C1 segment of cervical spinal cord (tissue), 14 donors: Measurements from ENCODE around the gene PPP1R27.

Experiments used
- DNase-seq, 14 donors: peaks; one replicate each; lab custom pipeline; 2025; lab: John Stamatoyannopoulos, UW

The PPP1R27 gene

DNA sequence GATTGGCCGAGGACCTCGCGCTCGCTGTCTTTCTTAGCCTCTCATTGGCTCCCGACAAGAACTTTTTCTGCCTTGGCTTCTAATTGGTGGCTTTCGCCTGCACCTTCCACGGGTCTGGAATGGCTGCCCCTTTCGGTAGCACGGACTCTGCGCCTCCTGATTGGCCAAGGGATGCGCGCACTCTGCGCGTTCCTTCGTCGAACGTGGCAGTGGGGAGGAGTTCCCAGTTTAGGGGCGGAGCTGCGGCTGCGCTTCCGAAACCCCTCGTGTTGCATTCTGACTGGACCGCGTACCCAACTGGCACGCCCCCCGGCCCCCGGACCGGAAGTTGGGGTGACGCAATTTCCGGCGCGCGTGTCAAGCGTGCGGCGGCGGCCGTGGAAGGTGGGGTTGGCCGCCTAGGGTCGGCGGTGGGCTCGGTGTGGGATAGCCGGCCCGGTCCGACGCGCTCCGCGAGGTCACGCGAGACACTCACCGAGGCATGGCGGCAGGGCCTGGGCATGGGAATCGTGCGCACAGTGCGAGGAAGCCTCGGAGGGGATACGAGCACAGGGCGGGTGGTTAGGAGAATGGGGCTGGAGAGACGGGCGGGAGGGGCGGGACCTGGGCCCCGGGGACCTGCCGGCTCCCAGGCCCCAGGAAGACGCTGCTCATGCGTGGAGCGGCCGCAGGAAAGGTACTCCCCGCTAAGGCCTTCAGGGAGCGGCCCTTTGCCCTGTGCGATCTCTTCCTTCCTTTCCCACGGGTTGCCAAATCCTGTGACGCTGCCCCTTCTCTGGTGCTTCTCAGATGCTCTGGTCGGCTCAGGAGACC lies 26.1 kb upstream of the PPP1R27 start:
- DNase-seq, result peak; percentile 96 to 100 (median 100)

DNA sequence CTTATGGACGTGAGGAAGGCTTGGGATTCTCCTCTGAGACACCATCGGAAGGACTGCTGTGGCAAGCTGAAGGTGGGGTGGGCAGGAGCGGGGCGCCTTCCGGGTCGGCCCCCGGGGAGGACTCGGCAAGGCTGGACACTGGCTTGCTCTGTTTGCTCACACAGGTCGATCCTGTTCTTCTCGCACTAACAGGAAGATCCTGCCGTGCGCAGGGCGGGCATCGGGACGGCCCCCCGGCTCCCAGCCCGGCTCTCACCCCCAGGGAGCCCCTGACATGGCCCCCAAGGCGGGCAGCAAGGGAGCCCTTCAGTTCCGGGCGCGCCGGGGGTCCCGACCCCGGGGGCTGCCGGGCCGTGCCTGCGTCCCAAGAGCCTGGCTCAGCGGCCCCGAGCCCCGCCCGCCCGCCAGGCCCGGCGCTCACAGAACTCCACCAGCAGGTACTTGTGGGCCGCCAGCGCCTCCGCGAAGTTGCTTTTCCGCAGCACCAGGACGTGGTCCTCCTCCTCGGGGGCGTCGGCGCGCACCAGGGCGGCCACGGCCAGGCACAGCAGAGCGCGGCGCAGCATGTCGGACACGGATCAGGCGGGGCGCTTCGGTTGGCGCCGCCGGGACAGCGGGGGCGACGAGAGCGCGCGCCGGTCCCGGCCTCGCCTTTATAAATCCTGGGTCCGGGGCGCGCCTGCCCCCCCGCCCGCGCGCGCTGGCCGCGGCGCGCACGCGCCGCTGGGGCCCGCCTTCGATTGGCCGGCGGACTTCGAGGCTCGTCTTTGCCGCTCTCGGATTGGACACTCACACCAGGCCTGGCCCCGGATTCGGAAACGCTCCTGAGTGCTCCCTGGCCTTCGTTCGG lies 25.3 kb upstream of the PPP1R27 start, which contains the start of gene P4HB:
Gene P4HB (minus strand): TSS at position 630 of the 850 bp plus-strand sequence. CDS start 64 bp downstream, at position 566.
- DNase-seq, result no peak

DNA sequence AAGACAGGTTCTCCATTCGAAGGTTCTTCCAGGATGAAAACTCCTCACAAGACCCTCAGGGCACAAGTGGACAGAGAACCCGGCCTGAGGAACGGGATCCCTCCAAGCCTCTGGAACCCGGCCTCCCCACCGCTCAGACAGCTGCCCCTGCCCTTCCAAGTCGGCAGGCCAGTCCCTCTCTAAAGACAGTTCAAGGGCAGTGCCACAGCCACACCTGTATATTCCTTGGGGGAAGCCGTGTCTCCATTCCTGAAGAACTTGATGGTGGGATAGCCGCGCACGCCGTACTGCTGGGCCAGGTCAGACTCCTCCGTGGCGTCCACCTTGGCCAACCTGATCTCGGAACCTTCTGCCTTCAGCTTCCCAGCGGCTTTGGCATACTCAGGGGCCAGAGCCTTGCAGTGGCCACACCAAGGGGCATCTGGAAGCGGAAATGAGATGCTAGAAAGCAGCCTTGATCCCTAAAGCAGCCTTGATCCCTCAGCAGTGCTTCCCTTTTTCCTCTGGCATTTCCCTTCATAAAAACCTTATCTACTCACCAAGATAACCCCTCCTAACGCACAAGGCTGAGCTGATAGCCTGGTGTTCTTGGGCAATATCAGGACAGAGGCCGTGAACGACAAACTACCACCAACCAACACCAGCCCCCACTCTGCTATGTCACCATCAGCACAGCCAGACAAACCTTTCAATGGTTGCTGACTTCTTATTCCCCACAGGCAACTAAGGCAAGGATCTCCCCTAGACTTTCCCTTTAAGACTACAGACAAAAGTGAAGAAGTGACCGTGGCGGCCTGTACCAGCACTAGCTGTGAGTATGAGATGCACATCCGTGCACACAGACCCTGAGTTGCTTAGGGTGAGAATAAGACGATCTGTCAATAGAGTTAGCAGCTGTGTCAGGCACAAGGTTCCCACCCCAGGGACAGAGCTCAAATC lies 24.4 kb upstream of the PPP1R27 start:
- DNase-seq, result no peak

DNA sequence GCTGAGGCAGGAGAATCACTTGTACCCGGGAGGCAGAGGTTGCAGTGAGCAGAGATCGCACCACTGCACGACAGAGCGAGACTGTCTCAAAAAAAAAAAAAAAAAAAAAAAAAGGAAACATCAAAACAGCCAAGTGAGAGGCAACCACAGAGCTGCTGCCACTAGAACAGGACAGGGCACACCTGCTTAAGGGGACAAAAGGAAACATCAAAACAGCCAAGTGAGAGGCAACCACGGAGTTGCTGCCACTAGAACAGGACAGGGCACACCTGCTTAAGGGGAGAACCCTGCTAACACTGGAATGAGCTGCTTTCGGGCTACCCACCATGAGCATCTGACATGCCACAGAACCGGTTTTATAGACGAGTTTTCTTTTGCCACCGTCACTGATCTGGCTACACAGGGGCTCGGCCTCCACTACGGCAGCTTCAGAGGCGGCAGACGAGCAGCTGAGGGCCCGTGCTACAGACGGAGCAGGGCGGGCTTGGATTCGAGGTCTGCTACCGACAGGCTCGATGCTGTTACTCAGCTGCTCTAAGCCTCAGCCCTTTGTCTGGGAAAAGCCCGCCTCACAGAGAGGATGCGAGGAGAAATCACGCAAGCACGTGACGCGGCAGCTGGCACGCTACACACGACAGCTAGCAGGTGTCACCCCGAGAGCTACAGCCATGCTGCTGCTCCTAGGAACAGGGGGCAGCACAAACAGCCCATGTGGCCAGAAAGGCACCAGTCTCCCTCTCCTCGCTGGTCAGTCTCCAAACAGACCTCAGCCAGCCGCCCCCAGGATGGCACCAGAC lies 23.5 kb upstream of the PPP1R27 start:
- no peak for DNase-seq

DNA sequence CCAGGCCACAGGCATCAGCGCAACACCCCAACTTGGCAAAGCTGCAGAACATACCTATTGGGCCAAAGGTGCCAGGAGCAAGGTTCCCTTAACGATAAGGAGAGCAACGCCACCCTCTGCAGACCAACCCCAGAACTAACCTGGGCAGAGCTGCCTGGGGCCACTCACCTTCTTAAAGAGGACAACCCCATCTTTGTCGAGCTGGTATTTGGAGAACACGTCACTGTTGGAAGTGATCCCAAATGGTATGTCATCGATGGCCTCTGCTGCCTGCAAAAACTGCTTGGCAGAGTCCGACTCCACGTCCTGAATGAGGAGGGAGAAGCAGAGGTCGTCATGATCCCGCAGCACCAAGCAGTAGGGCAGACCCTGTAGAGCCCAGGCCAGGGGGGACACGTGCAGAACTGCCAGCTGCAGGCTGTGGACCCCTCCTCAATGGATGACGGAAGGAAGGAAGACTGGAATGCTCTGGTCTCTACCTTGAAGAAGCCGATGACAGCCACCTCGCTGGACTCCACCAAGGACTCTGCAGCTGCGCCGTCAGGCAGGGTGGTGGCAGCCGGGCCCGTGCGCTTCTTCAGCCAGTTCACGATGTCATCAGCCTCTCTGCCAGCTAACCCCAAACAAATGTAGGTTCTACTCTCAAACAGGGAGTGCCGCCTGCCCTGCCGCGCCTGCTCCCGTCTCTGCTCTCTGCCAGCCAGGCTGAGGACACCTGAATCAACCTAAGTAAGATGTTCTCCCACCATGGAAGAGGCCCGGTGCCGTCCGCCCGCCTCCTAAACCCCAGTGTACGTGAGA lies 20.3 kb upstream of the PPP1R27 start:
- DNase-seq, result peak in 1 of 14 donors; percentile 45

DNA sequence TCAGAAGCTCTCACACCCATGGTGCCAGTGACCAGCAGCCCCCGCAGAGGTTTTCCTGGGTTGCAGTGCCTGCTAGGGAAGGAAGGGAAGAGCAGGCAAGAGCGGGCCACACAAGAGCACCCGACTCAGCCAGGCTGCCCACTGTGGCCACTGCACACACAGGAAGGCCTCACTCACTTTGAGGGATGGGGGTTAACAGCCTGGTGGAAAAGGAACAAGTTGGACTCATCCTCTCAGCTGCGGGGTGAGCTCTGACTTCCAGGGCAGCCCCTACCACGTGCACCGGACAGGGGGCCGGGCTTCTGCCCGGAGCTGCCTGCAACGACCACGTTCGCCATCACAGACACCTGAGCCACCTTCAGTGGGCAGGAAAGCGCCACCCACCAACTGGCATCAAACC lies 17.4 kb upstream of the PPP1R27 start:
- no peak for DNase-seq

DNA sequence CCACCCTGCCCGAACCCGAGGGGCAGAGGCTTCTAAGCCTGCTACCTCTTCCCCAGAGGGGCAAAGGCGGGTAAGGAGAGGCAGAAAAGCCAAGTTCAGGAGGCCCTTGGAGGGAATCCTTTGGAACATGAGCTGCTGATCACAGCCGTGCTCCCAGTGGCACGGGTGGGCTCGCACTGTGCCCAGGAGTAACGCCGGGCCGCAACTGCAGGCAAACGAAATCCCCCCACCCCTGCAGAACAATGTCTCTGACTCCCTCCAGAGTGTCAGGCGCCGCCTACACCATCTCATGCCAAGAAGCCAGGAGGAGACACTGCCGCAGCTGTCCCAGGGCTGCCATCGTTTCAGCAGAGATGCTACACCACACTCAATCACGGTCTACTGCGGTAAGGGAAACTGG lies 16.6 kb upstream of the PPP1R27 start:
- DNase-seq, result no peak

DNA sequence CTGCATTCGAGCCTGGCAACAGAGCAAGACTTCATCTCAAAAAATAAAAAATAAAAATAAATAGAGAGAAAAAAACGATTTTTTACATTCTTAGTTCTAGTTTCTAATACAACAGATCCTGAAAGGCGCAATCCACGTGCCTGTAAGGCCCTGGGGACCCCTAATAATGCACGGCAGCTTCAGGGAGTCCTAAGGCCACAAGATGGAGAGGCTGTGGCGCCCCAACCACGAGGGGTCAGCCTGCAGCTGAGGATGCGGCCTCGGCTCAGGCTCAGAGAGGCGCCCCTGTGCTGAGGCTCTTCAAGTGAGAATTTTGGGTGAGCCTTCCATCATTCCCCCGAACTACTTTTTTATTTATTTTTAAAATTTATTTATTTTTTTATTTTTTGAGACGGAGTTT lies 14.6 kb upstream of the PPP1R27 start:
- no peak for DNase-seq

DNA sequence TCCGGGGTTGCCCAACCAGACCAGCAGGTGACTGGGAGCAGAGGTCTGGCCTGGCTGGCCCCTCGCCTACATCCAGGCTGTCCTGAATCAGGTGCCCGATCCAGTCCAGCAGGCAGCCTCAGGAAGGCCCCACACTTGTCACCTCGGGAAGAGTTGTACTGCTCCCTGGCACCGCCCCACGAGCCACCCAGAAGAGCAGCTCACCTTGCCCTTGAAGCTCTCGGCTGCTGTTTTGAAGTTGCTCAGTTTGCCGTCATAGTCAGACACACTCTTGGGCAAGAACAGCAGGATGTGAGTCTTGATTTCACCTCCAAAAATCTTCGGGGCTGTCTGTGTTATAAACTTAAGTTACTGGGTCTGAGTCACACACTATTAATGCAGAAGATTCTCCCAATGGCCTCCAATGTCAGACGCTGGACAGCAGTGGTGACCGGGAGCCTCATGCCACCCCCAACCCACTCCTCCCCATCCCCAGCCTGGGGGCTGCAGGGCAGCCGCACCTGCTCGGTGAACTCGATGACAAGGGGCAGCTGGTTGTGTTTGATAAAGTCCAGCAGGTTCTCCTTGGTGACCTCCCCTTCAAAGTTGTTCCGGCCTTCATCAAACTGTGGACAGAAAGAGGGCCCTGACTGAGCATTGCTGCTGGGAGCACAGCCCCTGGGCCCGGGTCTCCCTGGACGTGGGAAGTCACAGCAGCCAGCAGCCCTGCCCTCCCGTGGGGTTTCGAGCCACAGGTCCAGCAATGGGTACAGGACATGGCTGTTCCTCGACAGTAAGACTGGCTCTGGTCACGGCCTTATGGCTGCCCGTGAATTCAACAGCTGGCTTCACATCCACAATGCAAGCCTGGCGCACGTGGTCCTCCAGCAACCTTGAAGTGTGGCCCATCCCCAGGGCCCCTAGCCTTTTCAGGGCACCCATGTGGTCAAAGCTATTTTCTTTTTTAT lies 12.2 kb upstream of the PPP1R27 start:
- no peak for DNase-seq

DNA sequence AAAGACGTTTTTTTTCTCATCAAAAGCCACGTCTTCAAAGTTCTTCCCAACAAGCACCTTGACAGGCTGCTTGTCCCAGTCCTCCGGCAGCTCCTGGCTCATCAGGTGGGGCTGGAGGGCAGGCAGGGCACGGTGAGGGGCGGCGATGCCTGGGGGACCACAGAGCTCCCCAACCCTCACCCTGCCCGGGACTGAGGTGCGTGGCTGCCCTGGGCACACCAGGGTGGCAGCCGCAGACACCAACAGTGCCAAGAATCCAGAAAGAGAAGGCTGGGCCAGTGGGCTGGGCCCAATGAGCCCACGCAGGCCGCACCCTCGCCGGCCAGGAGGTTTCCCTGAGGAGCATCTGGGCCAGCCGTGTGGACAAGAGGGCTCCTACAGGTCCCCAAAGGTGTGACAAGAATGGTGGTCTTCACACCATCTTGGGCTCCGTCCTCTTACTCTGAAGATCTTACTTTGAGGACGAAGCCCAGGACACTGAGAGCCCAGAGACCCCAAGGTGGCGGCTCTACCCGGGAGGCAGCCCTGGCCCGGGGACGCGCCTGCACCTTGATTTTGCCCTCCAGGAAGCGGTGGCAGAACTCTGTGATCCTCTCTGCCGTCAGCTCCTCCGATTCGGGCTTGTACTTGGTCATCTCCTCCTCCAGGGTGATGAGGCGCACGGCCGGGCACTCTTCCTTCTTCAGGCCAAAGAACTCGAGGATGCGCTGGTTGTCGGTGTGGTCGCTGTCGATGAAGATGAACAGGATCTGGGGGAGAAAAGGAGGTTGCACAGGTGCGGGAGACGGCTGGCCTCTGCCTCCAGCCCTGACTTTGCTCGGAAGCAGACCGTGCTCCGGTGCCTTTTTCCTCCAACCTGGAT lies 11.3 kb upstream of the PPP1R27 start:
- no peak for DNase-seq

DNA sequence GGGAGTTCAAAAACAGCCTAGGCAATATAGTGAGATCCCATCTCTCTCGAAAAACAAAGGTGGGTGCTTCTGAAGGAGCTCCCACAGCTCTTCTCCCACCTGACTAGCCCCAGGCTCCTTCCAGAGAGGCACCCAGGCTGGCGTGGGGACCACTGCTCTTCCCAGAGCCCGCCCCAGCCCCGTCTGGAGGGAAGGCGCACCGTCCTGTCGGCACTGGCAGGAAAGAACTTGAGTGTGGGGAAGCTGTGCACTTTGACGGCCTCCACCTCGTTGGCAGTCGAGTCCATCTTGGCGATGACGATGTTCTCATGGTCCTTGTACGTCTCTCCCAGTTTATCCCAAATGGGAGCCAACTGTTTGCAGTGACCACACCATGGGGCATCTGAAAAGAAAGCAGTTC lies 10.5 kb upstream of the PPP1R27 start:
- DNase-seq, result no peak

DNA sequence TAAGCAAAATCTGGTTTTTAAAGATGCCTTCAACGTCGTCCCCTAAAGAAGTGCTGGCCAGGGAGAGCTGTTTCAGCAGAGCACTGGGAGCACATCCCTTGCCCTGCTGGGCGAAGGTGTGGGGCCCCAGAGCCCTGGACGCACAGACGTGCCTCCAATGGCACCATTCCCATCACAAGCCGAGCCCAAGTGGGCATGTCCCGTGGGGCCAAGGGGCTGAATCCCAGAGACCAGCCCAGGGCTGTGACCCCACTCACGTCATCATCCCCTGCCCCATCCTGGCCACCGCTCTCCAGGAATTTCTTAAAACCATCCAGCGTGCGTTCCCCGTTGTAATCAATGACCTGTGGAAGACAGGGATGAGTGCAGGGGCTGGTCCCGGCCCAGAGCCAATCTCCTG lies 10.0 kb upstream of the PPP1R27 start:
- no peak for DNase-seq

DNA sequence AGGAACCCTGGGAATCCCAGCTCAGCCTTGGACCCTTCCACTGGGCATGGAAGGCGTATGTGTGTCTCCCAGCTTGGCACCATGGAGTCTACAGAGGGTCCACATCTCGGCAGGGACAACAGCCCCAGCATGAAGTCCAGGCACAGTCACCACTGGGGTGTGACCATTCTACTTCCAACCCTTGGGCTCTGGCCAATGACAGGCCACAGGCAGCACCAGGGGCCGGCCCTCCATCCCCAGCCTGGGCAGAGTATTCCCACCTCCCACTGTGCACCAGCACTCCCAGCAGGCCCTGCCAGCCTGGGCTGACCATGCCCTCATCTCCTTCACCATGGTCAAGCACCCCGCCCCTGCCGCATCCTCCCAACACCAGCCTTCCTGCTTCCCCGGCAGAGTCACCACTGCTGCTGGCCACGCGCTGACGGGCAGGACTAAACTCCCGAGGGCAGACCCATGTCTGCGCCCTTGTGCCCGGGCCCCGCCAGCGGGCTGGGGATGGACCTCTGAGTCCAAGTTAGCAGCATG lies 9.5 kb upstream of the PPP1R27 start:
- no peak for DNase-seq

DNA sequence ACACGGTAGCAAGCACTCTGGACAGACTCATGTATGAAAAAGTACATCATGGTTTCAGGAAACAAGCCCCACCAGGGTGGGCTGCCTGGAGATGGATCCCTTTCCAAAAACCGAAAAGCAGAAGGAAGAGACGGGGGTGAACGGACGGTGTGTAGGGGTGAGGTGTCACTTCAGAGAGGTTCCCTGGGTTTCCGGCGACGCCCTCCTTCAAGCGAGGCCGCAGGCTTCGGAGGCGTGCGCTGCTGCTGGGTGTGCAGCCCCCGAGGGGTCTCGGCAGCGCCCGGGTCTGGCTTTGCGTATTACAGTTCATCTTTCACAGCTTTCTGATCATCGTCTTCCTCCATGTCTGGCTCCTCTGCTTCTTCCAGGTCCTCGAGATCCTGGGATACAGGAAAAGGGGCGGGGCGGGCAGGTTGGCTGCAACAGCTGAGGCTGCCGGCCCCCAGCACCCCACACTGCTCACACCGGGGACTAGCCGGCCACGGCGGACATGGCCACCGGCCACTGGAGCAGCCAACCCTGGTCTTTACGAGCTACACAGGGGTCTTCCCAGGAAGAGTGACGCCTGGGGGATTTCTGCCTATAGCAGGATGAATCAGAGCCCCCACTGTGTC lies 9.0 kb upstream of the PPP1R27 start:
- DNase-seq, result no peak

DNA sequence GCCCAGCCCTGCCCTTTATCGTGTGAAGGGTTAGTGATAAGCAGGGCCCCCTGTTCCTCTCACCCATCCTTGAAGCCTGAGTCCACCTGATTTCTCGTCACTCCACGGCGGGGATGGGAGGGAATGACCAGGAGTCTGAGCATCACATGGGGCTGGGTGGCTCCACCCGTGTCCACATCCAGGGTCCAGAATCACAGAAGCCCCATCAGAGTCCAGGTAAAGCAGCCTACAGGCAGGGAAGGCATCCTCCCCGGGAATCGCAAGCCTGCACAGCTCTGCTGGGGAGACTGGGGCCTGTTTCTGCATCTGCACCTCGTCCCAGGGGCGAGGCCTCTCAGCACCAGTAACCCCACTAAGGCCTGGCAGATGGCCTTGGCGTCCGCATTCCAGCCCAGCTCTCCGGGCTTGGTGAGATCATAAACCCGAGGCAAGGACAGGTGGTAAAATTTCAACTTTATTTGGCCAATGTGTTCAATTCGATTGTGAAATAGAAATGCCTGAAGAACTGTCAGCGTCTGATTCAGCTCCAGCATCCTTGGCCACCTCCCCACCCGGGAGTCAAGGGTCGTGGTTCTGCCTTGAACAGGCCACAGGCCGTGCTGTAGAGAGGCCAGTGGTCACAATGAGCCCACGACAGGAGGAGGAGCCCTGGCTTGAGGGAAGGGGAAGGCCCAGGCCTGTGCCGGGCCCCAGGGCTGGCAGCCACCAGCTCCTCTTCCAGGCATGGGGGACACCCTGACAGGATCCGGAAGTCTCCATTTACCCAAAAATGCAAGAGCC lies 8.1 kb upstream of the PPP1R27 start:
- DNase-seq, result no peak

DNA sequence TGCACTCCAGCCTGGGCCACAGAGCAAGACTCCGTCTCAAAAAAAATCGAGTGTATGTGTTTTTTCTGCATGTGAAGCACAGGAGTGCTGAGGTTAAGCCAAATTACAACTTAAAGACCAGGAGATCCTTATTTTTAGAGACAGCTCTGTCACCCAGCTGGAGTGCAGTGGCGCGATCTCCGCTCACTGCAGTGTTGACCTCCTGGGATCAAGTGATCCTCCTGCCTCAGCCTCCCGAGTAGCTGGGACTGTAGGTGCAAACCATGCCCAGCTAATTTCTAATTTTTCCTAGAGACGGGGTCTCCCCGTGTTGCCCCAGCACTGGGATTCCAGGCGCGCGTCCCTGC lies 7.5 kb upstream of the PPP1R27 start:
- no peak for DNase-seq
